HL-60 (cell line): ENCODE results near the gene NECTIN3.

Source experiments
- DNase-seq, 2 experiments: peaks; one replicate each; pipeline ENCODE4 v3.0.0-alpha.2; 2010 to 2020; ENCODE audit warnings: low read depth in 1 of 2, low spot score in 1 of 2
- H3K27ac ChIP-seq: fragments of 250-450 bp; sonication (Bioruptor Pico); replicated peaks from 2 replicates; pipeline ENCODE4 v1.5.1; 2020; ENCODE audit warnings: mild to moderate bottlenecking, moderate library complexity
- H3K27me3 ChIP-seq: fragments of 250-450 bp; sonication (Bioruptor Pico); 2 replicates; pipeline ENCODE4 v1.5.1; 2021; ENCODE audit warnings: mild to moderate bottlenecking, moderate library complexity; ENCODE audit not compliant: insufficient read depth, poor library complexity, severe bottlenecking
- H3K4me3 ChIP-seq: replicated peaks from 2 replicates; pipeline ENCODE4 v1.5.1; 2011; ENCODE audit warnings: mild to moderate bottlenecking, control low read depth, low read length; ENCODE audit not compliant: insufficient read depth
- CTCF ChIP-seq: IDR thresholded peaks from one replicate; pipeline ENCODE4 v1.5.1; 2011; ENCODE audit warnings: low read length, control low read depth, inconsistent platforms; ENCODE audit not compliant: insufficient read depth
- GABPA ChIP-seq: IDR thresholded peaks from 2 replicates; pipeline ENCODE4 v1.6.1; 2012; ENCODE audit warnings: low read depth
- POLR2AphosphoS5 ChIP-seq: IDR thresholded peaks from 2 replicates; pipeline ENCODE4 v1.6.1; 2012; ENCODE audit warnings: low read depth
- SPI1 ChIP-seq: IDR thresholded peaks from 2 replicates; pipeline ENCODE4 v1.6.1; 2012; ENCODE audit warnings: low read depth, mild to moderate bottlenecking, borderline replicate concordance
- TF ChIP-seq, protein P1 (sequence below): IDR thresholded peaks from 2 replicates; pipeline ENCODE4 v1.6.1; 2012; ENCODE audit warnings: low read depth; ENCODE audit not compliant: insufficient replicate concordance

NECTIN3 gene

DNA sequence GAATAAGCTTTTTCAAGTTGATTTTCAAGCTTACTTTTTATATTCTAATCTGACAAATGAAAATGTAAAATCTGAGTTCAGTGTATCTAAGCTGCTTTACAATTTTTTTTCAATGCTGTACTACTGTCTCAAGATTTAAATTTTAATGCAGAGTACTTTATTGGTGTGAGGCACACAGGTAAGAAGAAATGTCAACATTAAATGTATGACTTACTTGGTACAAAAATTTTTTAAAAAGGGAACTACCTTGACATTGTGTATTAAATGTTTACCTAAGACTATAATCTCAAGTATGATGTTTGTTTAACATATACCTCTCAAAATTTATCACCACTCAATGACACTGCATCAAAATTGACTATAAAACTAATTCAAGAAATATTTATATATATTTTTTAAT is 62.7 kb downstream of the NECTIN3 start:
- no peak overlapping the region for H3K4me3 ChIP-seq
- no peak overlapping the region for H3K27ac ChIP-seq
- TF ChIP-seq, protein P1, sequence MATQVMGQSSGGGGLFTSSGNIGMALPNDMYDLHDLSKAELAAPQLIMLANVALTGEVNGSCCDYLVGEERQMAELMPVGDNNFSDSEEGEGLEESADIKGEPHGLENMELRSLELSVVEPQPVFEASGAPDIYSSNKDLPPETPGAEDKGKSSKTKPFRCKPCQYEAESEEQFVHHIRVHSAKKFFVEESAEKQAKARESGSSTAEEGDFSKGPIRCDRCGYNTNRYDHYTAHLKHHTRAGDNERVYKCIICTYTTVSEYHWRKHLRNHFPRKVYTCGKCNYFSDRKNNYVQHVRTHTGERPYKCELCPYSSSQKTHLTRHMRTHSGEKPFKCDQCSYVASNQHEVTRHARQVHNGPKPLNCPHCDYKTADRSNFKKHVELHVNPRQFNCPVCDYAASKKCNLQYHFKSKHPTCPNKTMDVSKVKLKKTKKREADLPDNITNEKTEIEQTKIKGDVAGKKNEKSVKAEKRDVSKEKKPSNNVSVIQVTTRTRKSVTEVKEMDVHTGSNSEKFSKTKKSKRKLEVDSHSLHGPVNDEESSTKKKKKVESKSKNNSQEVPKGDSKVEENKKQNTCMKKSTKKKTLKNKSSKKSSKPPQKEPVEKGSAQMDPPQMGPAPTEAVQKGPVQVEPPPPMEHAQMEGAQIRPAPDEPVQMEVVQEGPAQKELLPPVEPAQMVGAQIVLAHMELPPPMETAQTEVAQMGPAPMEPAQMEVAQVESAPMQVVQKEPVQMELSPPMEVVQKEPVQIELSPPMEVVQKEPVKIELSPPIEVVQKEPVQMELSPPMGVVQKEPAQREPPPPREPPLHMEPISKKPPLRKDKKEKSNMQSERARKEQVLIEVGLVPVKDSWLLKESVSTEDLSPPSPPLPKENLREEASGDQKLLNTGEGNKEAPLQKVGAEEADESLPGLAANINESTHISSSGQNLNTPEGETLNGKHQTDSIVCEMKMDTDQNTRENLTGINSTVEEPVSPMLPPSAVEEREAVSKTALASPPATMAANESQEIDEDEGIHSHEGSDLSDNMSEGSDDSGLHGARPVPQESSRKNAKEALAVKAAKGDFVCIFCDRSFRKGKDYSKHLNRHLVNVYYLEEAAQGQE = no peak
- TF ChIP-seq POLR2AphosphoS5 (no peak), GABPA (no peak), SPI1 (no peak), CTCF (no peak)
- no peaks in the 10 kb centered on the region for H3K27me3 ChIP-seq
- no peak for DNase-seq

DNA sequence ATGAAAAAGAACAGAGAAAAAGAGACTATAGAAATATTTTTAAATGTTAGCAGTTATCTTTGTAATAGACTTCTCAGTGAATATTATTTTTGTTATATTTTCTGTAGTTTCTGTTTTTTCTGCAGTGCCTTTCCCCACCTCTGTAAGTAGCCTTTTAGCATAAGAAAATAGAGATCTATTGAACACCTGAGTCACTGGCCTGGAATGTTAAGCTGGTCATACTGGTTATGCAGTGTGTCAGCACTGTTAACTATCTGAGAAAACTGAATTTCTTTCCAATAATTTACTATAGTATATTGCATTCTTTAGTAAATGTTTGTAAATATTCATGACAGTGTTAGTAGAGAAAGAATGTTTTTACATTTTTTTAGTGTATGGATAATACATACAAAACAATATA is 79.8 kb downstream of the NECTIN3 start:
- Histone ChIP-seq H3K27ac (no peak overlapping the region), H3K4me3 (no peak overlapping the region), H3K27me3 (no peaks in the 10 kb centered on the region)
- DNase-seq = no peak
- TF ChIP-seq SPI1 (no peak), CTCF (no peak)
- TF ChIP-seq, protein P1 = no peak

GRCh38 chr3:111152496-111152895 is 80.9 kb downstream of the NECTIN3 start:
- Histone ChIP-seq H3K4me3 (no peak overlapping the region), H3K27ac (no peak overlapping the region), H3K27me3 (no peaks in the 10 kb centered on the region)
- no peak for DNase-seq
- TF ChIP-seq GABPA (no peak), POLR2AphosphoS5 (no peak), CTCF (no peak)

DNA sequence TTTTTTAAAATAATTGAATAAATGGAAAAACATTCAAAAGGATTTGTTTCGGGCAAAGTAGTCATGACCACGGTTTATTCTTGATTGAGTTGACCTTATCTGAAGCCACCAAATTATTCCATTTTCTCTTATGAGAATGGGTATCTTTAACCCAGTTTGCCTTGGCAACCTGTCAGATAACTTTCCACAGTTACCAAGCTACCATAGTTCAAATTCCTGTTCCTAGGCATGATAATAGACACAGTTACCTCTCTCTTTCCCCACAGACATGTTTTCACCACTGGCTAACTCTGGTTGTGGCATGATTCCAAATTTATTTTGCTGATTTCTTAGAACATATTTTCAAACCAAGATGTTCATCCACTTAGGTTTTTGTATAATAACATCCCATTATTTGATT is 84.9 kb downstream of the NECTIN3 start:
- TF ChIP-seq CTCF (no peak), SPI1 (no peak), POLR2AphosphoS5 (no peak), GABPA (no peak)
- TF ChIP-seq, protein P1 = no peak
- Histone ChIP-seq H3K4me3 (no peak overlapping the region), H3K27ac (no peak overlapping the region), H3K27me3 (no peaks in the 10 kb centered on the region)
- no peak for DNase-seq
